GM21825 (cell line): ENCODE data around the gene SERPINB4.
A peak's percentile ranks its signal among the peaks of the same experiment; 100 is the strongest.

ENCODE experiments used
- ATAC-seq: cut with Tn5 transposase; IDR thresholded peaks from one replicate; pipeline ENCODE4 v1.9.1; 2021; ENCODE audit warnings: mild to moderate bottlenecking, moderate library complexity; ENCODE audit not compliant: unreplicated experiment

Gene SERPINB4

DNA sequence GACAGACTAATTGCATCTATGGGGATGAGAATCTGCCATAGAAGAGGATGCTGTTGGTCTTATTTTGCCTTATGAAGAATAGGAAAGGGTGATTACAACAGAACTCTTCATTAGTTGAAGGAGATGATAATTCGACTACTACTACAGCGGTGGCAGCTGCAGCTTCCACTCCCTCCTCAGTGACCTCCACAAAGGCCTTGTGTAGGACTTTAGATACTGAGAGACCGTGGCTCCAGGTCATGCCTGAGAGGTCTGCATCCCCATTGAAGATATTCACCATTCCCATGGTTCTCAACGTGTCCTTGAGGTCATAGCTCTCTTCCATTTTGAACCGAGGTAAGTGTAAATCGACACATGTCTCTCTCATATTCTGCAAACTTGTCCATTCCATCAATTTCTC is 6.4 kb downstream of the SERPINB4 start:
- ATAC-seq = no peak

DNA sequence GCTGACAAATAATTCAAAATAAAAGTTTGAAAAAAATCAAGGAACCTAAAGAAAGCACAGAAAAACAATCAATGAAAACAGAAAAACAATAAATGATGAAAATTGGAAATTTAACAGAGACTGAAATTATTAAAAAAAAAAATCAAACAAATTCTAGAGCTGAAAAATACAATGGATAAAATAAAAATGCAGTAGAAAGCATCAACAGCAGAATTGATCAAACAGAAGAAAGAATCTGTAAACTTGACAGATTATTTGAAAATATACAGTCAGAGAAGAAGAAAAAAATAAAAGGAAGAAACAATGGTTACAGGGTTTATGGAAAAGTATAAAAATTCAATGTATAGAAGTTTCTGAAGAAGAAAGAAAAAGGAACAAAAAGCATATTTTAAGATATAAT is 16.2 kb downstream of the SERPINB4 start:
- no peak for ATAC-seq

DNA sequence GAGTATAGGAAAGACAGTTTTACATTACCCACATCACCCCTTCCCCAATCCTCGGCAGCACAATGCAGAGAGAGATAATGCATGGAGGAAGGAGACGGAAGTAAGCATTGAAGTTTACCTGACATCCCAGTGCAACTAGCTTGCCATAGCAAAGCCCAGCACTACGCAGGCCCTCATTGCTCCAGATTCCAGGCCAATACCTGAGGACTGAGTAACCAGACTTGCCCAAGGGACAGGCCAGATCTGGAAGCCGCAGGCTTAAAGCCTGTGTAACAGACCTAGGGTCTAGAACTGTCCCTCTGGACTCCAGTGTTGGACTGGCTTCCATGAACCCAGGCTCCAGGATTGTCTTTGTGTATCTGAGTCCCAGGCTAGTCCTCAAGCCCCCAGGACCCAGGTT is 17.6 kb downstream of the SERPINB4 start:
- ATAC-seq = no peak

DNA sequence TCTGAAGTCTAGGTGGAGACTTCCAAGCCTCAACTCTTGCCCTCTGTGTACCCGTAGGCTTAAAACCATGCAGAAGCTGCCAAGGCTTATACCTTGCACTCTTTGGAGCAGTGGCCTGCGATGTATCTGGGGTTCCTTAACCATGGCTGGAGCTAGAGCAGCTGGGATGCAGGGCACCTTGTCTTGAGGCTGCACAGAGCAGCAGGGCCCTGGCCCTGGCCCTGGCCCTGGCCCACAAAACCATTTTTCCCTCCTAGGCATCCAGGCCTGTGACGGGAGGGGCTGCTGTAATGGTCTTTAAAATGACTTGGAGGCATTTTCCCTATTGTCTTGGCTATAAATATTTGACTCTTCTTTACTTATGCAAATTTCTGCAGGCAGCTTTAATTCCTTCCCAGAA is 19.2 kb downstream of the SERPINB4 start:
- ATAC-seq = no peak

DNA sequence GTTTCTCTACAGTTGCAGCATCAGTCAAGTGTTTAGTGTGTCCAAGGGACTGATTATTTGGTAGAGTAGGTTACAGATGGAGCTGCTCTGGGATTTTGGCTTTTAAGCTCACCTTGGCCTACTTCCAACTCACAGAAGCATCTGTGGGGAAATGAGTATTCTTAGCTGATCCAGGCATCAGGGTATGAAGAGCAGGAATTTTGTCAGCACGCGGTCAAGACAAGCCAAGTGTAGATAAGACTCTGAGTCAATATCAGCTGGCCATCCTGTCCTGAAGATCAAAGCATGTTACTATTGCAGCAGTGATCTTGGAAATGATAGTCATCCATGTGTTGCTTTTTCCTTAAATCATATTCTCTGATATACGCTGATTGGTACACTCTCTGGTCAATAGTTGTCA is 24.4 kb downstream of the SERPINB4 start:
- no peak for ATAC-seq

DNA sequence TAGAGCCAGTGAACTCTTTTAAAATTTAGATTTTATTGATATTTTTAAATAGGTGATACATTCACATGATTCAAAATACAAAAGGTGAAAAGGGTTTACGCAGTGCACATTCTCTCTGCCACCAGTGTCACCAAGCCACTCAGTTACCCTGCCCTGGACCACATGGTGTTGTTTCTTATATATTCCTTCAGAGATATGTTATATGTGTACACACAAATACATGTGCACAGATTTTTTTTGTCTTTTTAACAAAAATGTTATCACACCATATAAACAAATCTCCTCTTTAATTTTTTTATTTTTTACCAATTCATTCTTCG is 26.2 kb downstream of the SERPINB4 start:
- ATAC-seq = no peak

DNA sequence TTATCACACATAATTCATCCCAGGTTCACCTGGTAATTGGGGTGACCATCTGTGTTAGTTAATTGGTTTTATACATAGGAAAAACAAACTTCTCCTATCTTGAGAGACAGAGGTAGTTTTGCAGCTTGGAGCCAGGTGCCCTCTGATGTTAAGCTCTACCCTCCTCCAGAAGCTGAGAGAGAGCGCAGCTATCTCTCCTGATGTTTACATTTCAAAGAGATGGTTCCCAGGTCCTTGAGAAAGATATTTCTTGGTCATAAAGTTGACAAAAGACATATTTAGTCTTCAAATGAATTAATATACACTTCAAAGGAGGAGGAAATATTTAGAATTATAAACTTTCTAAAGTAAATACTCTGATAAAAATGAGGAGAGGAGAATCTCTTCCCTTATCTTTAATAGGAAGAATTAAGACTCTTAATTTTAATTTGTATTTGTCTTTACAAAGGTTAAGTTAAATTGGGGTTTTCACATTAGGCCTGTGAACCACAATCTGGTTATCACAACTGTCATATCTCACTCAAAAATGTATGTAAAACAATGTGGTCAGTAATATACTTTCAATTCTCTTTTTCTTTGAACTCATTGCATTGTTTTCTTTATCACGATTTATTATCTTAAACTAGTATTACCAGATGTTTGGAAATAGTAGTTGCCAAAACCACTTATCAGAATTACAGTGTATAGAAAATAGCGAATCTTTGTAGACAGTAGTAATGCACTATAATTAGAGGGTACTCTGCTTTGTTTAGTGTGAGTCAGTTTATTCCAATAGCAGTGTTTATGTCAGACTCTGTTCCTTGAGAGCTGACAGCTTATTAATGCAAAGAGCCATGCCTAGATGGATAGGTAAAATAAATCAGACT is 26.8 kb downstream of the SERPINB4 start:
- no peak for ATAC-seq

DNA sequence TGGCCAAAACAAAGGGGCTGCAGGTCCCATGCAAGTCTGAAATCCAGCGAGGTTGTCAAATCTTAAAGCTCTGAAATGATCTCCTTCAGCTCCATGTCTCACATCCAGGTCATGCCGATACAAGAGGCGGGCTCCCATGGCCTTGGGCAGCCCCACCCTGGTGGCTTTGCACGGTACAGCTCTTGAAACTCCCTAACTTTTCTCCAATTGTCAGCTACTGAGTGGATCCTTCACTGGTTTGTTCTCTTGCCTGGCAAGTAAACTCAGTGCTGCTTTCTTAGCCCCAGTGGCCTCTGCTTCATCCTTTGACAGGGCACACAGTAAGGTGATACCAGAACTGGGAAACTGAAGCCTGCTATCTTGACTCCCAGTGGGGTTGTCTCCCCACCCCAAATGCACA is 30.6 kb downstream of the SERPINB4 start:
- no peak for ATAC-seq

DNA sequence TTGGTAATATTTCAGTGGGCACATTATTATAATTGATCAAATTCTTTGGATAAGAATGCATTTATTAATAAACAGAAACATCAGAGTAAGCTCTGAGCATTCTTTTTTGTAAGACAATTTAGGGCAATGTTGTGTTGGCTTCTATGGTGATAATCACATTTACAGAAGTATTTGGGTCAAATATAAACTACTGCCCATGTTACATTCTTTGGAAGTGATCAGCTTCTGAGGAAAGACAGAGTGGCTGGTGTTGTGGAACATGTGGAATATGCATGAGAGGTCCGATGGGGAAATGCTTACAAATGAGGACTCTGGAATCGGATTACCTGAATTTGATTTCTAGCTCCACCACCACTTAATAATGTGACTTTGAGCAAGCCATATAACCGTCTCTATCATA is 37.5 kb downstream of the SERPINB4 start:
- no peak for ATAC-seq

DNA sequence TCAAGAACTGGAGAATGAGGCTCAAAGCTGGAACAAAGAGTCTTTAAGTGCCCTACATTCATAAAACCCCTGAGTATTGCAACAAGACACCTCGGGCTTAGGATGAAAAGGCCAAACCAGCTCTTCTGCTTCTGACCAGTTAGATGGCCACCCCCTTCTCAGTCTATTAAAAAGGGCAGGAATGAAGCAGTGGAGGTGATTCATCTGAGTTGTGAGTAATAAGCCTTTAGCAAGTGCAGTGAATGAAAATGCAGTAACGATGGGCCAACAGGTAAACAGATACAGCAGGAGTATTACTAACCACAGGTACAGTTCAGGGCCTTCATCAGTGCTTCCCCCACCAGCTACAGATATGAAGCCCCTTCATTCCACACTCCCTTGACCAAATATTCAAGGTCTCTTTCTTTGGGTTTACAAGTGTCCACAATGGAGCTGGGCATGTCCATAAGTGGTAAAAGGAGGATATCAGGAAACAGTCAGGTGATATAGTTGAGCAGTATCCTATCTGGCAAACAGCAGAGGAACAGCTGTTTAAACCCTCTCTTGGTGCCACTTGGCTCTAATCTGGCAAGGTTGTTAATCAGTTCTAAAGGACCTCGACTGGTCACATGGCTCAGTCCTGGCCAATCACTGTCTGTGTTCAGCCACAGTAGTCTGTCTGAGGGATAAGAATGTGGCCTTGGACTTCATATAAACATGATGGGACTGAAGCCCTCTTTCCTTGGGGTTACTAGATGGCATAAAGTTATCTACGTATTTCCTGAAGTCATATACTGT is 39.1 kb downstream of the SERPINB4 start:
- no peak for ATAC-seq

DNA sequence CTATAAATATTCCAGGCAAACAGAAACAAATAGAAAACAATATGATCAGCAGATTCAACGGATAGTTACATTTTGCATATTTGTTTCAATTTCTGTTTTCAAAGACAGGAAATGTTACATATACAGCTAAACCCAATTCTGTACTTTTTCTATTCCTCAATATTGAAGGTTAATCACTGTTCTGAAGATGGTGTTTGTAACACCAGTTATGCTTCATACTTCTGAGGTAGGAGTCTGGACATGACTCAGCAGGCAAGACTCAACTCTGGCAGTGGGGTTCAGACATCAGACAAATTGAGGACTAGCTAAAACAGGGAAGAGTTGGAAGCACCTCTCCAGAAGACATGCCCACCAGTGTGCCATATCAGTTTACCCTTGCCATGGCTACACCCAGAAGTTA is 40.3 kb downstream of the SERPINB4 start:
- peak; percentile 98 for ATAC-seq

DNA sequence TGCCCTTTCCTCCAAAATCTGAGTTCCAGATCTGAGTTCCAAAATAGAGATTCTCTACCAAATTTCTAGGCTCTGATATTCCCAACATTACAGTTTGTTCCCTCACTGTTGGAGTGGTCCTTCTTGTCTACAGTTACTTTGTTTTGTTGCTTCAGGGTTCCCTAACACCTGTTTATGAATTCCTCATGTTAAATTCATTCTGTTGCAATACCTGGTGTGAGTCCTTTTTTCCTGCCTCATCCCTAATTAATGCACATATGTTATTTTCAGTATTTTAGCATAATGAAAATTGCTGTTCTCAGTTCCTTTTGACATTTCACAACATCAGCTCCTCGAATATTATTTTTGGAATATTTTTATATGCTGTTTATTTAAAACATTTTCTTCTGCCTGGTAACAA is 40.7 kb downstream of the SERPINB4 start:
- no peak for ATAC-seq

DNA sequence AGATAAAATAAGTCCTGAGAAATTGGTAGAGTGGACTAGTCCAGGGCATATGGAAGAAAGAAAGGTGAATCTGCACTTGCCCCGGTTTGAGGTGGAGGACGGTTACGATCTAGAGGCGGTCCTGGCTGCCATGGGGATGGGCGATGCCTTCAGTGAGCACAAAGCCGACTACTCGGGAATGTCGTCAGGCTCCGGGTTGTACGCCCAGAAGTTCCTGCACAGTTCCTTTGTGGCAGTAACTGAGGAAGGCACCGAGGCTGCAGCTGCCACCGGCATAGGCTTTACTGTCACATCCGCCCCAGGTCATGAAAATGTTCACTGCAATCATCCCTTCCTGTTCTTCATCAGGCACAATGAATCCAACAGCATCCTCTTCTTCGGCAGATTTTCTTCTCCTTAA is 47.1 kb downstream of the SERPINB4 start:
- ATAC-seq = no peak

DNA sequence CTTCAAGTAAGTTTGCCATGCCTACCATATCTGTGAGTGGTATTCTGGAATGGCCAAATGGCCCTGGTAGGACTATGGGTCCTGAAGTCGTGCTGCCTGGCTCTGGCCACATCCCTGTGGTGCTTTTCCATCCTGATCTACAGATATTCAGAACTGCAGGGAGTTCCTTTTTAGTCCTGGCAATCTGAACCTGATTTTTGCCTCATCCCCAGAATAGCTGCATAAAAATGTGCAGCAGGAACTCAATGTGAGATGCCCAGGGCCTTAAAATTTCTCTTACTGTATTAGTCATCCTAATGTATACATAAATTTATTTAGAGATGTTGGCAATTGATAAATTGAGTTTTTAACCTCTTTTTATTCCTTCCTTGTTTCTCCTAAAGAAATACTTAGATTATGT is 51.6 kb downstream of the SERPINB4 start:
- ATAC-seq = no peak

DNA sequence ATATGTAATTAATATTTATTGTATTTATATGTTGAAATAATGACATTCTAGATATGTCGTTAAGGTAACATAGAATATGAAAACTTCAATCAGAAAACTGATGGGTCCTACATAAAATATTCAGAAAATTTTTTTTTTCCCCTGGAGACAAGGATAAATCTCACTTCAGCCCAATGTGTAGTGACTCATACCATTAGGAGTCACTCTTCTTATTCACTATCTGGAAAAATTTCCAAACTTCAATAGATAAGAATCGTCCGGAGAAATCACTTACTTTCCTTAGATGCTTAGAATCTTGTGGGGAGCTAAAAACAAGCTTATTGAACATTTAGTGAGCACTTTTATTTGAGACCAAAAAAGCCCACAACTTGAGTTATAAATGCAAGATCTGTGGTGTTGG is 52.3 kb downstream of the SERPINB4 start:
- no peak for ATAC-seq

DNA sequence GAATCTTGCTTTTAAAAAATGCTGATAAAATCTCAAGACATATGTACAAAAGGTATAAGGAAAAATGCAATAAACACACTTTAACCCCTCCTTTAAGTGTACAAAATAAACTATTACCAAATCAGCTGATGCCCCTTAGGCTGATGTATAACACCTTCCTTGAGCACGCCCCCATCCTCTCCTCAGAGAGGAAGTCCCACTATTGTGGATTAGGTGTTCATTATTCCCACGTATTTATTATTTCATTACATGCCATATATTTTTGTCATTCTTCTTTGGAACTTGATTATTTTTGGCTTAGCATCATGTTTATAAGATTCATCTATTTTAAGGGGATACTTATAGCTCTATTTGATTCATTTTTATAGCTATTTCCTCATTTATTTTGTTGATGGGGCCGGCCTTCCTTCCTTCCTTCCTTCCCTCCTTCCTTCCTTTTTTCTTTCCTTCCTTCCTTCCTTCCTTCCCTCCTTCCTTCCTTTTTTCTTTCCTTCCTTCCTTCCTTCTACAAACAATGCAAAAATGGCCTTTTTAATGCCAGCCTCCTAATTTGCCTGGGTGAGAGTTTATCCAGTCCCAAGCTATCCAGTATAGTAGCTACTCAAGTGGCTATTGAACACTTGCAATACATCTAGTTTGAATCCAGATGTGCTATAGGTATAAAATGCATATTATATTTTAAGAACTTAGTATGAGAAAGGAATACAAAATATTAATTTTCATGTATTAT is 52.9 kb downstream of the SERPINB4 start:
- no peak for ATAC-seq

DNA sequence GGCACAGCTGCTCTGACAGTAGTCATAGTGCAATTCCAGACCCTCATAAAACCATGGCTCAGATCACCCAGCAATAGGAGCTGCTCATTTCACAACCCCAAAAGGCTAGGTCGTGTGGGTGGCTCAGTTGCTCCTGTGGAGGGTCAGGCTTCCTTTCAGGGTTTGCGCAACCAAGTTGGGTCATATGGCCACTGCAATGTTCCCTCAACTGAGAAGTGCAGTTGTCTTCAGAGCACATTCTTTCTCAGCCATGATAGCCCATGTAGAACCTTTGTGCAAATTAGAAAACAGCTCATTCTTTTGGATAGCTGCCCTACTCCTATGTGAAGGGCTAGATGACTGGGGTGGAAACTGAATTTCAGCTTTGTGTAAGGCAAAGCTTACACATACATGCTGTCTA is 53.7 kb downstream of the SERPINB4 start:
- no peak for ATAC-seq

DNA sequence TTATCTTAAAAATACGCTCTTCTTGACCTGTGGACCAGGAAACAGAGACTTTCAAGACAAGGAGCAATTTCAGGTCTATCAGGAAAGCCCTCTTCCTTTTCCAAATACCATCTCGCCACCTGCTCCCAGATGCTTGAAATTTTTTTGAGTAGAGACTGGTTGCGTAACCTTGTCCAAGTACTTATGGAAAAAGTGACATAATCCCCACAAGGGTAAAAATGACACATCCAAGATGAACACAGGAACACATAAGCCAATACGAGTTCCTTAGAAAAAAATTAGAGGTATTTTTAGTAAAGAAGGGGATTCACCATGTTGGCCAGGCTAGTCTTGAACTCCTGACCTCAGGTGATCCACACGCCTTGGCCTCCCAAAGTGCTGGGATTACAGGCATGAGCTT is 55.1 kb downstream of the SERPINB4 start:
- no peak for ATAC-seq
